Hematopoietic multipotent progenitor cell treated with erythropoietin and hydrocortisone succinate and interleukin-3 and kit ligand, for 15 days (in vitro differentiated cells): ENCODE data around the gene NLRC5.
"Not testable (repeated sequence)": the region's sequence is repeated elsewhere in the genome, so short reads cannot be mapped to it uniquely, and the experiment has no call there.

ENCODE experiments used
- DNase-seq: peaks from one replicate; pipeline ENCODE4 v3.0.0-alpha.2; 2015; ENCODE audit warnings: low spot score

Gene NLRC5

GRCh38 chr16:57100445-57100844 lies 111.1 kb downstream of the NLRC5 start:
- DNase-seq: no peak

GRCh38 chr16:57102888-57103851 lies 113.8 kb downstream of the NLRC5 start:
- DNase-seq: no peak

DNA sequence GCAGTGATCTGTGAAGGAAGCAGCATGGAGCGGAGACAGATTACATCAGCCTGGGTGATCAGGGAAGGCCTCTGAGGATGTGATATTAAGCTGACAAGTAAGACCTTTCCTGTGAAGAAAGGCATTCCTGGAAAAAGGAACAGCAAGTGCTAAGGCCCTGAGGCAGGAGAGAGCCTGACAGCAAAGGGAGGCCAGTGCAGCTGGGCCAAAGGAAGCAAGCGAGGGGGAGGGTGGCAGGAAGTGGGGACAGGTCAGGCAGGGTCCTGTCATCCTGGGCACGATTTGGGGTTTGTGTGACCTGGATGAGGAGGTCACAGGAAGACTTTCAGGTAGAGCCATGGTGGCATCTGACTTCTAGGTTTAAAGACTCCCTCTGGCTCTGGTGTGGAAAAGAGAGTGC lies 115.3 kb downstream of the NLRC5 start:
- no peak for DNase-seq

- no peak for DNase-seq
These were observed 115.8 kb downstream of the NLRC5 start for GRCh38 chr16:57105184-57105583.

- DNase-seq: no peak
These were observed 117.4 kb downstream of the NLRC5 start for GRCh38 chr16:57106767-57107166.

DNA sequence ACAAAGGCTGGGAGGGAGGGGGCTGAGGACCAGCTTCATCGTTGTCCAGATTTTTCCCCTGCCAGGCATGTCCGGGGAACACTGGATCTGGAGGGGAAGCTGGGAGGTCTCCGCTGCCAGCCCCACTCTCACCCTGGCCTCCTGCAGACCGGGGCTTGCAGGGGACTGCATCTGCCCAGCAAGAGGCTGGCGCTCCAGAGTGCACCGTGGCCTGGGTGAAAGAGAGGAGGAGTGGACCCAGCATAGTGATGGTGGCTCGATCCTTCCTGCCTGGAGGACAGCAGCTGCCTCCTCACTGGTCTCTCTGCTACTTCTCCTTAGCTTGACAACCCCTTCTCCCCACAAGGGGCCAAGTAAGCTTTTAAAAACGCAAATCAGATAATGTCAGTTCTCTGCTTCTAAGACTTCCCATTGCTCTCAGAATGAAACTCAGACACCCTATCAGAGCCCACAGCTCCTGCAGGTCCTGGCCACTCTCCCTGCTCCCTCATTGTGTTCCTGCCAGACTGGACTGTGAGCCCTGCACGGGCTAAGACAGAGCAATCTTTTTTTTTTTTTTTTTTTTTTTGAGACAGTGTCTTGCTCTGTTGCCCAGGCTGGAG lies 118.1 kb downstream of the NLRC5 start:
- no peak for DNase-seq

DNA sequence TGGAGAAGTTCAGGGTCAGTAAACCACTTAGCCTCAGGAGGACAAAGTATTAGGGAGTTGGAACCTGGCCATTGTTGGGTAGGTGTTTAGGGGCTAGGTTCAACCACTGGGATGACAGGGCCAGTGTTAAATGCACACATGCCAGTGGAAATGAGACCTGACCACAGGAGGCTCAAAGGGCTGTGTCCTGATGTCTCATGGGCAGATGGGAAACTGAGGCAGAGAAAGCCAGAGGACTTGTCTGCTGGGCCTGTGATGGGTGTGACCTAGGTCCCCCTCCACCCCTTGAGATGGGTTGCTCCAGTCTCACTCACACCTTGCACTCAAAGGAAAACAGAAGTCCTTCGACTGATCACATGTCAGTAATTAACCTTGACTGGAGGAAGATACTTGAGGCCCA lies 119.1 kb downstream of the NLRC5 start:
- DNase-seq: no peak

DNA sequence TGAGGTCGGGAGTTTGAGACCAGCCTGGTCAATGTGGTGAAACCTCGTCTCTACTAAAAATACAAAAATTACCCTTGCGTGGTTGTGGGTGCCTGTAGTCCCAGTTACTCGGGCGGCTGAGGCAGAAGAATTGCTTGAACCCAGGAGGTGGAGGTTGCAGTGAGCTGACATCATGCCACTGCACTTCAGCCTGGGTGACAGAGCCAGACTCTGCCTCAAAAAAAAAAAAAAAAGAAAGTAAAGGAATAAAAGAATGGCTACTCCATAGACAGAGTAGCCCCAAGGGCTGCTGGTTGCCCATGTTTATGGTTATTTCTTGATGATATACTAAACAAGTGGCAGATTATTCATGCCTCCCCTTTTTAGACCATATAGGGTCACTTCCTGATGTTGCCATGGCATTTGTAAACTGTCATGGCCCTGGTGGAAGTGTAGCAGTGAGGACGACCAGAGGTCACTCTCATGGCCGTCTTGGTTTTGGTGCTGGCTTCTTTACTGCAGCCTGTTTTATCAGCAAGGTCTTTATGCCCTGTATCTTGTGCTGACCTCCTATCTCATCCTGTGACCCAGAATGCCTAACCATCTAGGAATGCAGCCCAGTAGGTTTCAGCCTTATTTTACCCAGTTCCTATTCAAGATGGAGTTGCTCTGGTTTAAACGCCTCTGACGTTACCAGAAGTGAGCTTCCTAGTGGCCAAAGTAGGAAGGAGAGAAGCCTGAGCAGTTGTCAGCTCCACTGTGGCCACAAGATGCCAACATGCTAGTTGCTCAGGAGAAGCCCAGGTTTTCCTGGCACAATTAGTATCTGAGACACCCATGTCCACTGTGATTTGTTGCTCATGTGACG lies 120.1 kb downstream of the NLRC5 start:
- DNase-seq: not testable (repeated sequence)

DNA sequence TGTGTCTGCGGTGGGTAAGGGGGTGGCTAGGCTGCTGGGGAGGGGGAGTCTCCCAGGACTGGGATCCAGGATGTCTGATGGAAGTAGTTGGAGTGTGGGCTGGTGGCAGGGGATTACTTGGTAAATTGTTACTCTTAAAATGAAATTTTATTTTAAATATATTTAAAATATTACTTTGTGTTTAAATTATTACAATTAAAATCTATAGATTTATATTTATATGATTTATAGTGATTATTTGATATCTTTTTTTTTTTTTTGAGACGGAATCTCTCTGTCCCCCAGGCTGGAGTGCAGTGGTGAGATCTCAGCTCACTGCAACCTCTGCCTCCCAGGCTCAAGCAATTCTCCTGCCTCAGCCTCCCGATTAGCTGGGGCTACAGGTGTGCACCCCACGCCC lies 121.6 kb downstream of the NLRC5 start:
- DNase-seq: no peak

- no peak for DNase-seq
These were observed 122.1 kb downstream of the NLRC5 start for GRCh38 chr16:57111420-57111819.

GRCh38 chr16:57112403-57113041 lies 123.2 kb downstream of the NLRC5 start:
- DNase-seq: no peak

GRCh38 chr16:57113042-57113453 lies 123.7 kb downstream of the NLRC5 start:
- no peak for DNase-seq

- no peak for DNase-seq
These were observed 124.3 kb downstream of the NLRC5 start for GRCh38 chr16:57113664-57114063.

- DNase-seq: no peak
These were observed 125.8 kb downstream of the NLRC5 start for GRCh38 chr16:57115168-57115513.

- no peak for DNase-seq
These were observed 126.3 kb downstream of the NLRC5 start for GRCh38 chr16:57115514-57116182.

- no peak for DNase-seq
These were observed 129.2 kb downstream of the NLRC5 start for GRCh38 chr16:57118461-57119084.

DNA sequence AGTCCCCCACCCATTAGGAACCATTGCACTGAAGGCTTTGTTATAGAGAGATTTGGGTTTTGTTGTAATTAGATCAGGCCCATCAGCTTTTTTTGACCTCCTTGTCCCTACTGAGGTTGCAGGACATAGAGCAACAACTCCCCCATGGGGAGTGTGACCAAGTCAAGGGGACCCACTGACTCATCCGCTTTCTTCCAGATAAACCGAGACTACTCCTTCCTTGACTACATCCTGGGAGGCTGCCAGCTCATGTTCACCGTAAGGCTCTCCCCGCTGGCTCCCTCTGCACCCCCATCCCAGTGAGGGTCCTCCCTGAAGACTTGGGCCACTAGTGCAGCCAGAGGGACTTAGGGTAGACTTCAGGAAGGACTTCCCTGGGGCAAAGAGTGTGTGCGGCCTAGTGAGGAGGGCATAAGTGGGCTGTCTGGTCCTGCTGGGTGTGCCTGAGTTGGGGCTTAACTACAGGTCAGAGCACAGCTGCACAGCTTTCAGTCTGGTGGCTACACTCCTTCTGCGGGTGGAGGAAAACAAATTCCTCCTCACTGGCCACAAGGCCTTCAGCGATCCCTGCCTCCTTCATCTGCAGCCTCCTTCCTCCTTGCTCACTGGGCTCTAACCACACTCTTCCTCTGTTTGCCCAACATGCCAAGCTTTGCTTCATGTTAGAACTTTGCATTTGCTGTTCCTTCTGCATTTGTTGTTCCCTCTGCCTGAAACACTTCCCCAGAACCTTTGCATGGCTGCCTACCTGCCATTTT lies 134.0 kb downstream of the NLRC5 start:
- DNase-seq: no peak

GRCh38 chr16:57123974-57124674 lies 134.8 kb downstream of the NLRC5 start:
- no peak for DNase-seq

DNA sequence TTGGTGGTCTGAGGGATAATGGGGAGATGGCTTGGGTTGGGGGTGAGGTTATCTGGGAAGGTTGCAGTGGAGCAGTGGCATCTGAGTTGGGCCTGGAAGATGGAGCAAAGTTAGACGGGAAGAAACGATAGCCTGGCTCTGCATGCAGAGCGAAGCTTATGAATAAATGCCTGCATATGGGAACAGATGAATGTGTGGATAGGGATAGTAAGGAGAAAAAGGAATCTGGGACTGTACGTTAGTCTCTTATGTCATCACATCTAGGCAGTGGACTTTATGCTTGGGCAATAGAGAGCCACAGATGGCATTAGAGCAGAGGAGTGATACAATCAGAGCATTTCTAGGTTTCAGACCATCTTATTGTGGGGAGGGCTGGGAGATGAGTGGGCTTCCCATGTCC lies 136.0 kb downstream of the NLRC5 start:
- no peak for DNase-seq

DNA sequence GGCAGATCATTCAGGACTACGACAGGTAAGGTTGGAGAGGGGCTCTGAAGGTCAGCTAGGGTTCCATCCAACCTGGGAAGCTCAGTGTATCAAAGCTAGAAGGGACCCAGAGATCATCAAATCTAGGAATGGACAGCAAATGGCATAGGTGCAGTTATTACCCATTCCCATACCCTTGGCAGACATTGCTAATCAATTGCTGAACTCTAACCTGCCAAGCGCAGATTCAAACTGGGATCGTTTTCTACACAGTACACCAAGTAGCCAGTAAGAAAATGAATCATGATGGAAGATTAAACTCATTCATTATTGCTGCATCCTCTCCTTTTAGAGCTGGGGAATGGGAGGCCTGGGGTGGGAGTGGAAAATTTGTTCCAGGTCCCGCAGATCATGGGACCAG lies 136.6 kb downstream of the NLRC5 start:
- no peak for DNase-seq
